ENCODE results near the gene ANXA2R.

- no peak for TF ChIP-seq CTCF (IDR thresholded peaks at IDR 0.05)
- no peak for TF ChIP-seq EP300 (IDR thresholded peaks at IDR 0.05)
- no peak for TF ChIP-seq POLR2A (IDR thresholded peaks at IDR 0.05)
Measured at GRCh38 chr5:43036856-43037635, 3.1 kb downstream of the ANXA2R start.

Measured in ovary (tissue), 3 donors.